Hematopoietic multipotent progenitor cell treated with erythropoietin and hydrocortisone succinate and interleukin-3 and kit ligand, for 8 days (in vitro differentiated cells): Measurements from ENCODE around the gene MAPK11.

Experiments used
- DNase-seq: peaks from one replicate; pipeline ENCODE4 v3.0.0-alpha.2; 2015

Gene MAPK11

DNA sequence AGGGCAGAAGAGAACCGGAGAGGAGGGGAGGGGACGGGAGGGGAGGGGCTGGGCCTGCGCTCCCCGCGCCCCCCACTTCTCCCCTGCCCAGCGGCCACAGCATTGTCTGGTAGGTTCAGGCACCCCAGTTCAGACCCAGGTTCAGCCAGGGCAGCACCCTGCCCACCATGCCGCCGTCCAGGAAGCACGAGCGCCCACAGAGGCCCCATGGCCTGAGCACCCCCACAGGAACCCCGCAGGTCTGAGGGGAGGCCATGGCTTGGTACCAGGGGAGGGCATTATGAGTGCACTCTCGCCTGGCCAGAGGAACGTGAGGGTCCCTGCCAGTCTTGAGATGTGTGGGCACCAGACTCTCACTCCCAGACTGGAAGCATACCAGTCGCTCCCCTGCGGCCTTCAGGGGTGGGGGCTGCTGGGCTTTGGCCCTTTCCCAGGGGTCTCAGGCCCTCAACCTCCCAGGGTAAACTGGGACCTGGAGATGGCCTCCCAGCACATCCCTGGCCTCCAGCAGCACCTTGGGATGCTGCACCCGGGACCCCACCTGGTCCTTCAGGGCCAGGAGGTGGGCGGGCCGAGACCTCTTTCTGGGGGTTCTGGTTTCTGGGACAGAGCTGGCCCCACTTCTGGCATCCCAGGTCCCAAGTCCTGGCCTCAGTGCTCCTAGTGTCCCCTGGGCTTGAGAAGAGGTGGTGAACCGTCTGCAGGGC, 37.9 kb upstream of the MAPK11 start:
- no peak for DNase-seq

DNA sequence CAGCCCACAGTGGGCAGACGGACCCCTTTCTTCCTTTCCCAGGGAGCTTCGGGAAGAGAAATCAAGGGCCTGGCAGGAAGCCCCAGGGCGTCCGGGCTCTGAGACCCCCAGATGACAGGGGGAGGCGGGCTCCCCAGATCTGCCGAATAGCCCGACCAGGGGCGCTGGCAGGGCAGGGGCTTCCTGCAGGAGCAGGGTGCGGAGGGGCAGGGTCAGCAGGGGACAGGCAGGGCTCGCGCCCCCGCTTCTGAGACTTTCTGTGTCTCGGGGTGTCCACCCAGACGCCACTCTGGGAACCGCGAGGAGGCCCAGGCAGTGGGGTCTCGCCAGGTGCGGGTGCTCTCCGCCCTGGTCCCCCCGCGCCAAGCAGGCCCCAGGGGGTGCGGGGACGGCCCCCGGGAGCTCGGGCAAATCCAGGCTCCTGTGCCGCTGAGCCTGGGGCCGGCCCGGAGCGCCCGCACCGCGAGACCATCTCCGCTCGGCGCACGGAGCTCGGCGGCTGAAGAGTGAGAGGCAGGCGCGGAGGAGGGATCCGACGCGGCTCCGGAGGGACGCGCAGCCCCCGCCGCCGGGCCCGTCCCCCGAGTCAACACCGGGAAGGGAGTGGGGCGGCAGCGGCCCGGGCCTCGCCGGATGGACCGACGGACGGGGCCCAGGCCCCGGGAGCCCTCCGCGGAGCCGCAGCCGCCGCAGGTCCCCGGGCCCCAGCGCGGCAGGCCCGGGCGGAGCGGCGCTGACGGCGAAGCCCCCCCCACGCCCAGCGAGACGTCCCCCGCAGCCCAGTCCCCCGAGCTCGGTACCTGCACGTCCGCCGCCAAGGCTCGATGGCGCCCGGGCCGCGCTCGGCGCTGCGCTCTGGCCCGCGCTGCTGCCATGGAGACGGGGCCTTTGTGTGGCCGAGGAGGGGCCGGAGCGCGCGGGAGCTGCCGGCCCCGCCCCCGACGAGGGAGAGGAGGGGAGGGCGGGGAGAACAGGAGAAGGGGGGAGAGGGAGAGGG, 36.9 kb upstream of the MAPK11 start, which contains the start of gene PLXNB2:
TSS of gene PLXNB2 (minus strand) at position 894 of the 997 bp plus-strand sequence. CDS start 17,062 bp downstream, outside the sequence.
- peak; percentile 65 for DNase-seq

DNA sequence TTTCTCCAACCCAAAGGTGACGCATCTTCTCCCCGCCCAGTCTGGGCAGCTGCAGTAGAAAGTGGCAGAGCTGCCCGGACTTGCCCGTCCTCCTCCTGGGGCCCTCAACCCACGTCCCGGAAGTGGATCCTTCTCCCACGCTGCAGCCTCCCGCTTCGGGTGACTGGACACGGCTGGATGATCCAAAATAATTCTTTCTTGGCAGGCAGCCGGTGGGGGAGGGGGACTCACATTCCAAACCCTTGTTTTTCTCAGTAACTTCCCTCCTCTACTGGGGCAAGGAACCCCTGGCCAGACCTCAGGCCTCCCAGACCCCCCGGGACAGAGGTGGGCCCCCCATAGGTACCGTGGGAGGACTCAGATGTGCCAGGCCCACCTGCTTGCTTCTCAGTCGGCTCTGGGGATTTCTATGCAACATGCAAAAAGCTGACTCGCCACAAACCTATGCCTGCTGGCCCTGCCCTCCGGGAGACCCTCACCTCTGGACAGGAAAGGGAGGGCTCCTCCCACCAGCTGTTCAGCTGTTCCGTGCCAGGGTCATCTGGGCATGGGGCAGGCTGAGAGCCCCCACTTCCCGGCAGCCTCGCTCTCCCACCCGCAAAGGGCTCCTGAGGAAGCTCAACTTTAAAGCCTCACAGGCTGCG, 35.9 kb upstream of the MAPK11 start:
- DNase-seq, result peak; percentile 66

DNA sequence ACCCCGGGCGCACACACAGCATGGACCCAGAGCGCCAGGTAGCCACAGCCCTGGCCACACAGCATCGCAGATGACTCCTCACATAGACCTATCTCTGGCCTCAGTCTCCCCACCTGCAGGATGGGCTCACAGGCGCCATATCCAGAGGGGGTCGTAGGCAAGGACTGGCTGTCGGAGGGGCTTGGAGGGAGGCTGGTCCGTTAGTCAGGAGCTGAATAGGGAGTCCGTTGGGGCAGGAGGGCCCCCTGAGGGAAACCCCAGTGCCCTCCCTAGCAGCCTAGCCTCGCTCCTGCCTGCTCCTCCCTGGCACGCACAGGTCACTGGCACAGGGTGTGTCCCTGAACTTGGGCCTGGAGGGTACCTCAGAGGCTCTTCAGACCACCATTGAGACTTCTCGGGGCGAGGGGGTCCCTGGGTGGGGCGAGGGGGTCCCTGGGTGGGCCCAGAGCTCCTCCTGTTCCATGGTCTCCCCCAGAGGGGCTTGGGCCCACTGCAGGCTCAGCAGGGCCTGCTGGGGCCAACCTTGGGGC, 35.3 kb upstream of the MAPK11 start:
- no peak for DNase-seq

DNA sequence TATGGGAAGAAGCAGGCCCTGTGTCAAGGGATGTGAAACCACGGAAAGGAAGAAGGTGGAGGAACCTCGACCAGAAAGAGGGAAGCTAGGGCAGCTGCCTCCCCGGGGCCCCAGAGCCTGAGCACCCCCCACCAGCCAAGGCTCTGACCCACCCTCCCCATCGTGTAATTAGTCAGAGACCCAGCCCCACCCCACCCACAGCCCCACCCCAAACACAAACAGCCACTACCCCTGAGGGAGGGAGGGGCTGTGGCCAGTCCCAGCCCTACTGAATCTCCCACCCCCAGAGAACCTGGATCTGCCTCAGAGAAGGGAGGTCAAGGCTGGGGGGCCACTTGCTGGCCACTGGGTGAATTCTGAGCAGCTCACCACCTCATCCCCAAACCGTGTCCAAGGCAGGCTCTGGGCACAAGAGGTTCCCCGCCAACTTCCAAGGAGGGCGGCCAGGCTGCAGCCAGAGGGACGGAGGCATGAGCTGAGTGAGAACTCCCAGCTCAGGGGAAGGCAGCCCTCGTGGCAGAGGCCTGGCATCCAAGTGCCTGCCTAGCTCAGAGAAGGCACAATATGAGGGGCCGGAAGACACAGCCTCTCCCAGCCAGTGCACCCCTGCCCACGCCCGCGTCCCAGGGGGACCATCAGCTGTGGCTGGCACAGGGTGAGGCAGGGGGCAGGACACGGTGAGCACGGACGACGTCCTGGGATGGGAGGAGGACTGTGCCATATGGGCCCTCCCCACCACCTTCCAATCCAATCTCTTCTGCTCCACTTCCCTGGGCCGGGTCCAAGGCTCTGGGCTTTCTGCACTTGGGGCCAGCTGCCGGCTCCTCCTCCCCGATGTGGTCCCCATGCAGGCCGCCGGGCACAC, 34.6 kb upstream of the MAPK11 start:
- DNase-seq, result no peak

DNA sequence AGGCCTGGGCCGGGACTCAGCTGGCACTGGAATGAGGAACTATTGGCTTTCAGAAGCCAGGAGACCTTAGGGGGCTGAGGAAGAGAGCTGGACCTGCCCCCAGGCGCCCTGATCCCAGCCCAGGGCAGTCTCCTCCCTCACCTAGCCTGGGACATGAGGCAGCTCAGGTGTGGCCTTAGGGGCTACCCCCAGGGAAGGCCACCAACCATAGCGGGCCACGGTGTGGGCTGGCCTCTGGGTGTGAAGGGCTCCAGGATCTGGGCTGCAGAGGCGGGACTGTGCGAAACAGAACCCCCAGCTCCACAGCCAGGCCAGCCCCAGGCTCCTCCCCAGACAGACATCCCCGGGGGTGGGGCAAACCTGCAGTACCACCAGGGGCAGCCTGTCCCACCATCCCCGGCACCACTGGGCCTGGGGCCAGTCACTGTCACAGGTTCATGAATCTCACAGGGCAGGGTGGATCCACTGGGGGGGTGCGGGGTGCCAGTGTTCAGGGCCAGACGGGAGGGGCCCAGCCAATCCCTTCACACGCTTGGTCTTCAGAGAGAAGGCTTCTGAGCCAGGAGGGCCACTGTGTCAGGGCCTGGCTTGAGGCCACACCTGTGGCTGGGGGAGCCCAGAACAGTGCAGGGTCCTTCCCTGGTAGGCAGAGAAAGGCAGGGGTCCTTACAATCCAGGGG, 33.8 kb upstream of the MAPK11 start:
- DNase-seq, result no peak

DNA sequence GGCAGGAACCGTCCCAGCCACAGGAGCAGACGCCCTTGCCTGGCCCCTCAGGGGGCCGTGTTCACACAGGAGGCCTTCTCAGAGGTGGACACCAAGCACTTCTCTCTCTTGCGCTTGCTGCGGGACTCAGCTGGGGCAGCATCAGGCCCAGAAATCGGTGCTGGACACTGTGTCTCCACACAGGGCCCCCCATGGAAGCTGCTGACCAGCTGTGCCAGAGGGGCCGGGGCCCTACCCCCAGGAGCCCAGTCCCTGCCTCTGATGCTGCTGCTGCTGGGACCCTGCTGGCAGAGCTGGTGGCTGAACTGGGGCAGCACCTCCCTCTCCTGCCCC, 33.3 kb upstream of the MAPK11 start:
- no peak for DNase-seq

DNA sequence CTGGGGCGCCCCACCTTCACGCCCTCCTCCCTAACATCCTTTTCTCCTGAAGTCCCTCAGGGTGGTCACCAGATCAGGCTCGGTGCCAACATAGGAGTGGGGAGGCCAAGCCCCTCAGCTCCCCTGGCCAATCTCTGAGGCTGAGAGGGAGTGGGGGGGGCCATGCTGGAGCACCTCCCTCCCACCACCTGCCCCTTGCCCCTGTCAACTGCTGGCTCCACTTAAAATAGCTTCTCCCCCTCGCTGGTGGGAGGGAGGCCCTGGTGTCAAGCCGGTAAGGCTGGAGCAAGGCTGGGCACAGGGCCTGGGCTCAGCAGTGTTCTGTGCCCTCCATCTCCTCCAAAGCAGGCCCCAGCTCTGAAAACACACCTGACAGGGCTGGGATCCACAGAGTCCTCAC, 32.4 kb upstream of the MAPK11 start:
- DNase-seq, result no peak

DNA sequence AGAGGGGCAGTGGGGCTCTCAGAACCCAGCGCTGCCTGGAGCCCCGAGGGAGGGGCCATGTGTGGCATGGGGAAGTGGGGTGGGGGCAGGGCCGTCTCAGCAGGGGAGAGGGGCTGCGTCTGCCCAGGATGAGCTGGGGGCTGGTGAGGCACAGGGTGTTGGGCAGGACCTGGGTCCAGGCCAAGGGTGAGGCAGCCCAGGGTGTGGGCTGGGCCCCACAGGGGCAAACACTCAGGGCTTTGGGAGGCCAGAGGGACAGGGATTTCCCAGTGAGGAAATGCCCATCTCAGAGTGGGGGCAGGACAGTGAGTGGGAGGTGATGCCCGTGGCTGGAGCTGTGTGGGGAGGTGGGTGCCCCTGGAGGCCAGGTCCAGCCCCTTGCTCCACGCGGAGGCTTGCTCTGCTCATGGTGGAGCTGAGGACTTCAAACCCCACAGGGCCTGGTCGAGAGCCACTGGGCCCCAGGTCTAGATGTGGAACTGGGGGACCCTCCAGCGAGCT, 31.9 kb upstream of the MAPK11 start:
- DNase-seq, result no peak

DNA sequence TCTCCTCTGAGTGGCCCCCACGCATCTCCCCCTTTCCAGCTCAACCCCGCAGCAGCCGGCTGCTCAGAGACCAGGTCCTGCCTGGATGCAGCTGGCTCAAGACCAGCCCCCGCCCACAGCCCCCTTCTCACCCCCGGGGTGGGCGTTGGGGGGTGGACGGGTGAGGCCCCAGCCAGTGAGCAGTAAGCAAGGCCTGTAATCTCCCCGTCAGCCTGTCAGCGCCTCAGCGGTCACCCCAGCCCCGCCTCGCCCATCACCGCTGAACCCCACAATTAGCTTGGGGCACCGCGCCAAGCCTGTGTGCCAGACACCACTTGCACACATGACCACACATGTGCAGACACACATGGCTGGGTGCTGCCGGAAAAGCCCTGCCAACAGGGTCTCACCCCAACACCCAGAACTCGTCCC, 31.4 kb upstream of the MAPK11 start:
- DNase-seq, result peak; percentile 11

DNA sequence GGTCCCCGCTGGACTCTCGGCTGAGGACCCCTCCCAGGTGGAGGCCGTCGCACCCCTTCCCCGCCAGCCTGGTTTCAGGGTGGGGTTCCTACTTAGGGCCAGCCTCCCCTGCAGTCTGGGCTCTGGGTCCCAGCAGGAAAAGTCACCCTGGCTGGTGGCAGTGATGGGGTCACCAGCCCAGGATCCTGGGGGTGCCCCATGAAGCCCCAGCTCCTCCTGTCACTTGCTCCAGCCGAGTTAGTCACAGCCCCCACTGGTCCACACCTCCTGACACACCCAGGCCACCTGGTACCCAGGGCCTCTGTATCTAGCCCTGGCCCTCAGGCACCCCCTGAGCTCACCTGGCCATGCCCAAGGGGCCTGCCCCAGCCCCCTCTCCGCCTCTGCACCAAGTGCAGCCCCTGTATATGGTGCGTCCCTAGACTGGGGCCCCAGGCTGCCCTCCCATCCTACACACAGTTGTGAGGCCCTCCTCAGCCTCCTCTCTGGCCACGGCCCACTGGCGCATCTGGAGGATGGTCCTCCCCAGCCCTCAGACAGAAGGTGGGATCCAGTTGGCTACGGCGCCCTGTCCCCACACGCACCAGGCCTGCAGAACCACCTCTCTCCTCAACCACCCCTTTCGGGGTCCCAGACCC, 30.6 kb upstream of the MAPK11 start:
- DNase-seq, result no peak

DNA sequence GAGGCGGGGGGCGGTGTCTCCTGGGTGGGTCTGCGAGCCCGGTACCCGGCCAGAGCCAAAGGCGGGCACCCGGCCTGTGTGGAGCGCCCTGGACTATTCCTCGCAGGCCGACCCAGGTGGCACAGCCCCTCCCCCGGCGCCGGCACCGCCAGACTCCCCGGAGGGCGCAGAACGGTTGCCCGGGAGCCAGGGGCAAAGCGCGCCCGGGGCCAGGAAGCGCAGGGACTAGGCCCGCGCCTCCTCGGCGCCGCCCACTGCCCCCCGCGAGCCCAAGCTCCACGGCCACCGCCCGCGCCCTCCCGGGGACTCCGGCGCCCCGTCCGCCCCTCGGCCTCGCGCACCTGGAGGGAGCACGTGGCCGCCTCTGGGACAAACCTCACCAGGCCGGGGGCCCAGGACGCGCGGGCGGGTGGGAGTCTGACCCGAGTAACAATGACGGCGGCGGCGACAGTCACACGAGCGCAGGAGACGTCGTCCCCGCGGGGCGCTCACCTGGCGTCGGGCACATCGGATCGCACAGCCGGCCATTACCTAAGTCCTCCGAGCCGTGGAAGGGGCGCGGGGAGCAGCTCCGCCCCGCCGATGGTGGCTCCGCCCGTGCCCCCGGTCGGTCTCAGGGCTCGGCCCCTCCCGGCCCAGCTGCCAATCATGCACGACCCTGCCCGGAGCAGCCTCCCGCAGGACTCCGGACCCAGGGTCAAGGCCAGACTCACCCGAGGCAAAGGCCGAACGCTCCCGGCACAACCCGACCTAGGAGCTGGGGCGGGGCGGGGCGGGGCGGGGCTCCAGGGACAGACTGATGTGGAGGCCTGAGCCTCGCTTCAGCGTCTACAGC, 29.8 kb upstream of the MAPK11 start:
- no peak for DNase-seq

DNA sequence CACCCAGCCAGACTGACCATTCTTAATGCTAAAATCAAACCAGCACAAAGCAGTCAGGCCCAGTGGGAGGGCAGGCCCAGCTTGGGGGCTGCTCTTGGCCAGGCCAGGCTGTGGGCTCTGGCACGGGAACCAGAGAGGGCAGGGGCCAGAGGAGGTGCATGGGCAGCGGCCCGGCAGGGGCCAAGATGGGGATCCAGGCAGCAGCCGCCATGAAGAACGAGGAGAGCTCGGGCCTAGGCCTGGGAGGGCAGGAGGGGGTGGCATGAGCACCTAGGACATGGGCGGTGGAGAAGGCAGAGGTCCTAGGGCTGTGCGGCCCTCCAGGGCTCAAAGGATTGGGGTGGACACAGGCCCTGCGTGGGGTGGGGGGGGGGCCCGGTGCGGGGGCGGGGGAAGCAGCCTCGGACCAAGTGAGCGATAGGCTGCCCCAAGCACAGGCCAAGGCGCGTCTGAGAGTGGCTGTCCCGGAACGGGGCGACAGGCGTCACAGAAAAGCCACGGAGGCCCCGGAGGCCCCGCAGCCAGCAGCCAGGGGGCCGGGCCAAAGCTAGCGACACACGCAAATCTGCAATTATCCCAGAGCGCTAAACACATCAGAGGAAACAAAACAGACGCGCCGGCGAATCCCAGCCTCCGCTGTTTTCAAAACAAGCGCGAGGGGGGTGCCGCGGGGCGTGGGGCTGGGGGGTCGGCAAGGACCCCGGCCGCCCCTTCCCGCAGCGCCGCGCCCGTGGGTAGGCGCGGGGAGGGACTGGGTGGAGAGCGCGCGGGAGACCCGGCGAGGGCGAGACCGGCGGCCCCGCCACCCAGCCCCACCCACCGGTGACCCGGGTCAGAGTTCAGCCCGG, 29.0 kb upstream of the MAPK11 start:
- DNase-seq, result no peak

DNA sequence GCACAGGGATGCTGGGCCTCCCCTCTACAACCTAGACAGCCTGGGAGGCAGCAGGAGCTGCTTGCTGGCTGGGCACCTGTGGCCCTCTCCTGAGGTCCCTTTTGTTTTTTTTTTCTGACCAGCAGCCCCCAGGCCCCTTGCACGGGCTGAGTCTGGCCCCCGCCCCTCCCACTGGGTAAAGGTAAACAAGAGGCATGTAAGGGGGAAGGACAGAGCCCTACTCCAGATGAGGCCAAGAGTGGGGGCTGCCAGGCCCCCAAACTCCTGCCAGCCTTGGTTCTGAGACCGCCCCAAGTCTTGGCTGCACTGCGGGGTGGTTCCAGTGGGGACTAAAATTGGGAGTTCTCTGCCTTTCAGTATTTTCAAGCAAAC, 28.1 kb upstream of the MAPK11 start:
- no peak for DNase-seq

DNA sequence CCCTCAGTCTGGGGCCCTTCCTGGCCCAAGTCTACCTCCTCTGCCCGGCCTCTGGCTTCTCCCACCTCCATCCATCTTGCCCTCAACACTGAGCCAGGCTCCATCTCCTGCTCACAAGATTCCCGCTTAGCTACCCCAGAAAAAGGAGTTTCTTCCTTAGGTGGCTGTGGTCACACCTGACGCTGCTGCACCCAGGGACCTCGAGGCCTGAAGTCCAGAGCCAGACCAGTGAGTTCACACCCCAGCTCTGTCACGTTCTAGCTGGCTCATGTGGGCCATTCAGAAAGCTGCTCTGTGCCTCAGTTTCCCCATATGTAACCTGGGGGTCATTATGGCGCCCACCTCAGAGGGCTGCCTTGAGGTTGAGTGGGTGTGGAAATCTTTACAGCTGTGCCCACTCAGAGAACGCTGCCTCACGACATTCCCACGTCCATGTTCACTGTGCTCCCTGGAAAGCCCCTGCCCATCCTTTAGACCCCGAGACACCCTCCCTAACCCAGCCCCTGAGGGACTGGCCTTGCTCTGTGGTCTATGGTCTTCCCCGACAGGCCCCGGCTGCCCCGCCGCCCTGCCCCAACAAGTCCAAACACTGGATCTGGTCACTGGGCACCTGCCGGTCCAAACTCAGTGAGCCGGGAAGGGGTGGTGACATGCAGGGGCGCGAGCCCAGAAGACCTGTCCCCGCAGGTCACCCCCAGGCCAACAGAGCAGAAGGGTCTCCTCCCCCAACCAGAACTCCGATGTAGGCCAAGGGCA, 27.5 kb upstream of the MAPK11 start:
- DNase-seq, result no peak

DNA sequence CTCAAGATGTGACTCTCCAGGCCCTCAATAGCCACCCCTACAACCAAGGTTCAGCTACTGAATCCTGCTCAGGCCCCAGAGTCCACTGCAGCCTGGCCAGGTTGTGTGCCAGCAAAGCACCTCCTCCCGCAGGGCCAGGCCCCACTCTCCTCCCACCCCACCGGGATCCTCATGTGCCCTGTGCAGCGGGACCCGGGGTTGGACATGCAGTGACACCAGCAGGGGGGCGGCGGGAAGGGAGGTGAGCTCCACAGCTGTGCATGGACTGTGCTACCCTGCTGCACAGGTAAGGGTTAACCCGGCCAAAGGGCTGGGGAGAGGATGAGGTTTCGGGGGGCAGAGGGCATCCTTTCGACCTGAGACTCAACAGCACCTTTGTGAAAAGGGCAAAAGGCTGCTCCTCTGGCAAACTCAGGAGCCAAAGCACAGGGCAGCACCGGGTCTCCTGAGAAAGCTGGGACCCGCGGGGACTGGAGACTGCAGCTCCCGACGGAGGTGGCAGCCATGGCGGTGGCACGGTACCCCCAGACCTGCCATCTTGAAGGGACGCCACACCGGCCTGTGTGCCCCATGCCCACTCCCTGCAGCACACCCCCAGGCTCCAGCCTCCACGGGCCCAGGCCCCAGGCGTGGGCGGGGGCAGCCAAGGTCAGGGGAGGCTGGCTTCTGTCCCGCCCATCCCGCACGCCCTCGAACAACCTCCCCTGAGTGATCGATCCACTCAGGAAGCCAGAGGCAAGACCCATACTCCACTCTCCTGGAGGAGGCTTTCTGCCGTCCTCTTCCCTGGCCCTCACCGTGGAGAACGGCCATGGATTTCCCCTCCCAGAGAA, 26.7 kb upstream of the MAPK11 start:
- no peak for DNase-seq

DNA sequence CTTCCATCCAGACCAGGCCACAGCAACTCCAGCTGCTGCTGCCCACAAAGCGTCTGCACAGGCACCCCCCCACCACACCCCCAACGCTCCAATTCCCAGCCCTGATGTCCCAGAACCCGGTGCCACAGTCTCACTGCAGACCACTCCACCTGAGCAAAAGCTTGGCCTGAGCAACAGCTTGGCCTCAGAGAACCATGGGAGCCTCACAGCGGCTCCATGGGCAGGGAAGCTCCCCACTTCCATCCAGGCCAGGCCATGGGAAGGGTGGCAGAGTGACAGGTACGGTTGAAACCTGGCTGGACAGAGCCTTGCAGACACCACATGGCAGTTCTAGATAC, 24.1 kb upstream of the MAPK11 start:
- no peak for DNase-seq
